Posterior vena cava (tissue), 2 donors: Measurements from ENCODE around the gene PTPRJ. TPM values are rescaled to one million over a fixed set of nuclear protein-coding genes. Genes with fewer than 3 reads are reported as not detected.
"Not testable (repeated sequence)": the region's sequence is repeated elsewhere in the genome, so short reads cannot be mapped to it uniquely, and the experiment has no call there.

Experiments
- DNase-seq: peaks from one replicate; pipeline ENCODE4 v3.0.0-alpha.2; 2020; ENCODE audit warnings: low spot score
- intact Hi-C, 2 donors: fragments of 100-400 bp; cut with DNase I; formaldehyde crosslinking; loops; one replicate each; pipeline versions ENCODE4 v1.14.1 to v1.14.2; 2022 to 2023
- total RNA-seq, 2 donors: library from RNA; stranded (reverse); fragmentation: NEBNext Ultra II Directional; extraction: Animal tissue kit (Norgen Biotek cat#: 25700); gene quantifications; one replicate each; pipeline ENCODE4 v1.2.1, GENCODE V29; 2021
- donor health status: DM: yes; HTN: yes; CAD: no.
- donor health status: DM: yes; HTN: yes; CAD: no.

PTPRJ gene
- total RNA-seq, 2 donors from 2014 or later: 17.4 to 19.7 TPM

GRCh38 chr11:48116437-48117228 is 136.3 kb downstream of the PTPRJ start:
- no peak for DNase-seq
- intact Hi-C loops: no loop called here

GRCh38 chr11:48122246-48122645 is 141.9 kb downstream of the PTPRJ start:
- intact Hi-C loops: no loop called here
- no peak for DNase-seq

- DNase-seq: no peak
- intact Hi-C loops: no loop called here
These were observed 142.3 kb downstream of the PTPRJ start for GRCh38 chr11:48122656-48123055.

GRCh38 chr11:48123254-48123875 is 143.0 kb downstream of the PTPRJ start:
- no peak for DNase-seq
- intact Hi-C loops: no loop called here

GRCh38 chr11:48123934-48124755 is 143.8 kb downstream of the PTPRJ start:
- intact Hi-C loops: no loop called here
- no peak for DNase-seq

GRCh38 chr11:48124880-48125279 is 144.5 kb downstream of the PTPRJ start:
- DNase-seq: no peak

GRCh38 chr11:48125866-48126265 is 145.5 kb downstream of the PTPRJ start:
- no peak for DNase-seq
- intact Hi-C loops: no loop called here

More at GRCh38 chr11:48124880-48125279, 144.5 kb downstream of the PTPRJ start:
- intact Hi-C loops: no loop called here

- intact Hi-C loops: loop anchor here in 1 of 2 donors (1.0 kb wide), 1 partner anchor 17 kb away; no protein-coding TSS in a partner anchor
- no peak for DNase-seq
These were observed 147.3 kb downstream of the PTPRJ start for GRCh38 chr11:48127521-48128183.

GRCh38 chr11:48129697-48130395 is 149.5 kb downstream of the PTPRJ start:
- intact Hi-C loops: no loop called here
- DNase-seq: no peak

- DNase-seq: no peak
- intact Hi-C loops: no loop called here
These were observed 154.0 kb downstream of the PTPRJ start for GRCh38 chr11:48134221-48134922.

- intact Hi-C loops: no loop called here
- DNase-seq: no peak
These were observed 157.9 kb downstream of the PTPRJ start for GRCh38 chr11:48138222-48138621.

- intact Hi-C loops, DNase-seq: not testable (repeated sequence)
These were observed 159.5 kb downstream of the PTPRJ start for GRCh38 chr11:48139896-48140295.

GRCh38 chr11:48141475-48142122 is 161.2 kb downstream of the PTPRJ start:
- DNase-seq: no peak
- intact Hi-C loops: no loop called here

- intact Hi-C loops: no loop called here
- no peak for DNase-seq
These were observed 162.5 kb downstream of the PTPRJ start for GRCh38 chr11:48142889-48143288.

GRCh38 chr11:48148749-48149148 is 168.4 kb downstream of the PTPRJ start:
- intact Hi-C loops: no loop called here
- DNase-seq: no peak

- no peak for DNase-seq
- intact Hi-C loops: no loop called here
These were observed 169.9 kb downstream of the PTPRJ start for GRCh38 chr11:48150213-48150612.

GRCh38 chr11:48154151-48154550 is 173.8 kb downstream of the PTPRJ start:
- intact Hi-C loops: no loop called here
- no peak for DNase-seq
